AML-193 (cell line): ENCODE results near the gene MLXIP.

Experiments used
- DNase-seq, 2 experiments: peaks; one replicate each; lab custom pipeline; 2025; lab: John Stamatoyannopoulos, UW

MLXIP gene

DNA sequence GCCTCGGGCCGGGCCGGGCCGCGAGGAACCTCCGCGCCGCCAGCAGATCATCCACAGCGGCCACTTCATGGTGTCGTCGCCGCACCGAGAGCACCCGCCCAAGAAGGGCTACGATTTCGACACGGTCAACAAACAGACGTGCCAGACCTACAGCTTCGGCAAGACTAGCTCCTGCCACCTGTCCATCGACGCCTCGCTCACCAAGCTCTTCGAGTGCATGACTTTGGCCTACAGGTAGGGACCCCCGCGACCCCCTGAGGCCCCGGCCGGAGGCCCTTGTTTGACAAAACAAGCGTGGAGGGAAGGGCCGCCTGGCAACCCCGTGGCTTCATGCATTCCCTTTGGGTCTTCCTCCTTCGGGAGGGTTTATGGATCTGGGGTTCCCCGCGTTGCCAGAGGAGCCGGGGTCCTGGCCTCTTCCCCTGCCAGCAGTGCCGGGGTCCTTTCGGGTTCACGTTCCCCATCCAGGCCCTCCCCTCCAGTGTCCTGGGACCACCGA lies 526 bp downstream of the MLXIP start:
- no peak for DNase-seq

GRCh38 chr12:122079532-122080081 lies 1.1 kb downstream of the MLXIP start:
- DNase-seq = peak; percentile 19 to 53

DNA sequence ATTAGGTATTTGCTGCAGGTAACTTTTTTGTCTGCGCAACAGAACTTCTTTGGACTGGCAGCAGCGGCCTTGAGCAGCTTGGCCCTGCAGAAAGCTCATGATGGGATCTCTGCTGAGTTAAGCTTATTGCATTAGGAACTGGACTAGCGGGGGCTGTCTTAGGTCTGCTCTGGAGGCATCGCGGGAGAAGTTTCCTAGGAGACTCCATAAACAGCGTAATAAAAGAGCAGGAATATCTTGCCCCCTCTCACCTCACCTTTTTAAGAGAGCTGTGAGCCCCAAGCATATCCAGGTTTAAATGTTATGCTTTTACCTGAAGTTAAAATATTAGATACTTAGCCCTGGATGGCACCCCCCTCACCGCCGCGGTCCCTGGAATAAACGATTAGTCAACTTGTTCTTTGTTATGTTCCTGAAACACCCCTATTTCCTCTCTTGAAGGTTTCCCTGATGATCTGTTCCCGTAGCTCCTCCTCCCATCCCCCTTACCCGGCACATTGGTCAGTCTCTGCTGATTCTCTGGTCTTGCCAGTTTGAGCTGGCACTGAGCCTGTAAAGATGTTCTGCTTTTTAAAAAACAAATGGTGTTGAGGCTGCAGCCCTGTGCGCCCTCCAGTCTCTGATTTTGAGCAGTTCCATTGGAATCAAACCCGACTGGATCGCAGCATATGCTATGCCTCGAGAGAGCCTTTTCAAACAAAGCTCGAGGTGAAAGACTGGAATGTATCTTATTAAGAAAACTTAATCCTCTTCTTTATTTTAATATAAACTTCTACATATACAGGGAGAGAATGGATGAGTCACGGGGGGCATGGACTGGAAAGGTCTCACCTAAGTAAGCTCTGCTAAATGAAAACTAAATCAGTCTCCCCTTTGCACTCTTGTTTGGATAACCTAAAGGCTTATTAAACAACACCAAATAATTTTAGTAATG lies 1.9 kb downstream of the MLXIP start:
- peak; percentile 91 to 95 for DNase-seq

GRCh38 chr12:122081083-122081696 lies 2.6 kb downstream of the MLXIP start:
- no peak for DNase-seq

- peak; percentile 91 to 94 for DNase-seq
These were observed 3.2 kb downstream of the MLXIP start for GRCh38 chr12:122081697-122082221.

DNA sequence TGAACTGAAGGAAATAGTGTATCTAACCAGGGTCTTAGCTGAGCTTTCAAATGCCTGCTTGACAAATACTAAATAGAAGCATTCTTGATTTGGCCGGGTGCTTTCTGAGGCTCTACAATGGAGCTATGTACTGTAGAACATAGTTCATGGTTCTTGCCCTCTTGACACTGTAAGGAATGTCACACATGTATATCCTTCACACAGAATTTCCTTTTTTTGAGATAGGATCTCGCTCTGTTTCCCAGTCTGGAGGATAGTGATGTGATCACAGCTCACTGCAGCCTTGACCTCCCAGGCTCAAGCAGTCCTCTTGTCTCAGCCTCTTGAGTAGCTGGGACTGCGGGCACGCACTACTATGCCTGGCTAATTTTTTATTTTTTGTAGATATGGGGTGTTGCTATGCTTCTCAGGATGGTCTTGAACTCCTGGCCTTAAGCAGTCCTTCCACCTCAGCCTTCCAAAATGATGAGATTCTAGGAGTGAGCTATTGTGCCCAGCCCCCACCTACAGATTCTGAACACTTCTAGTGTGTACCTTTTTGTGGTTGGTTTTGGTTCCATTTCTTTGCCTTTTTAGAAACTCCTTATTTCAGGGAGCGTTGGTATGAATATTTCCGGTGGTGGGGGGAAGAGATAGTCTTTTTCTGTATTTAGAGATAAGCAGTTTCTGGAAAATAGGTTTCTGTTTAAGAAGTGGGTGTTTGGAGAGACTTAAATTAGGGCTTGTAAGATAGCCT lies 4.2 kb downstream of the MLXIP start:
- DNase-seq = no peak

- DNase-seq = no peak
These were observed 6.4 kb downstream of the MLXIP start for GRCh38 chr12:122084857-122085405.

GRCh38 chr12:122085591-122085990 lies 7.0 kb downstream of the MLXIP start:
- DNase-seq = no peak

GRCh38 chr12:122086116-122086515 lies 7.6 kb downstream of the MLXIP start:
- DNase-seq = no peak

DNA sequence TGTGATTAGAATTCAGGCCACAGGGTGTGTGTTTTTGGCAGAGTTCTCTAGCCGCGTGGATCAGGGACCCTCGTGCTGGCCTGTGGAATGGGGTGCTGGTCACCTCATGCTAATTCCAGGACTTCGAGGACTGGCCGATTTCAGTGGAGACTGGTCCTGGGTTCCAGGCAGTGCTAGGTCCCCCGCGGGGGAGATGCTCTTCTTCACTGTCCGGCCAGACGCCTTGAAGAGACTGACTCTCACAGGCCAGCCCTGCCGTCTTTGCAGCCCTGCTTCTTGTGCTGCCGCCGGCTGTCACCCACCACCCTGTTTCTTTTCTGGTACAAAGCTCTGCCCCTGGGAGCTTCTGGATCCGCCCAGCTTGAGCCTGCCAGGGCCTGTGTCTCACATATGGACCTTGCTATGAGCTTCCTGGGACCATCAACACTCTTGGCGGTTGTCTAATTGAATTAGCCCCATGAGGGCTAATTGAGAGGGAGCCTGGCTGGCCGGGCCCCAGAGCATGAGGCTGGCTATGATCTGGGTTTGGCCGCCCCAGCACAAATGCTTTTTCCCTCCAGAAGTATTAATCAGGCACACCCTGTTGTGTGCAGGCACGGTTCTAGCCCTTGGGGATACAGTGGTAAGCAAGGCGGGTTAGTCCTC lies 8.2 kb downstream of the MLXIP start:
- no peak for DNase-seq

GRCh38 chr12:122087431-122088178 lies 9.0 kb downstream of the MLXIP start:
- DNase-seq = no peak

DNA sequence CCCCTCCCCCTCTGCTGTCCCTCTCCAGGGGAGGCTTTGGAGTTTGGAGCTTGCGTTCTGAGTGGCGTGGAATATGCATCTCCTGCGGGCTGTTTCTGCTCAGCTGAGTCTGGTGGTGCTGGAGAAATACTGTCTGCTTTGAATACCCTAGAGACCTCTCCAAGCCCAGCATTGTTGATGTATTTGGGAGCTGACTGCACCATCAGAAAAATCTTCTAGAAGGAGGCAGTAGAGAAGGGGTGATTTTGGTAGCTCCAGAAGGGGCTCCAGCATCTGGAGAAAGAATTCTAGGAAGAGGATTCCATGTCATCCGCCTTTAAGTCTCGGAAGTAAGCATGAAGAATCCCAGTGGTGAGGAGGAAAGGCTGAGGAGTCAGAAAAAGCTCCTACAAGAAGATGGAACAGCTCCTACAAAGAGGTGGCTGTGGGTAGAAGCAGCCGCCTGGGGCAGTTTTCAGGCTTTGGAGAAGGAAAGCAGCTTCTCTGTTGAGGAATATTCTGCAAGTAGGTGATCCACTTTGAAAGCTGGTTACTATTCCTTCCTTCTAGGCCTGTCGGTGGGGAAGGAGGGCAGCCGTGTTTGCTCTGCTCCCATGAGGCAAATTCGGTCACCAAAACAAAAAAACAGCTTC lies 9.7 kb downstream of the MLXIP start:
- no peak for DNase-seq

- DNase-seq = no peak
These were observed 10.5 kb downstream of the MLXIP start for GRCh38 chr12:122089077-122089476.

GRCh38 chr12:122090759-122091515 lies 12.4 kb downstream of the MLXIP start:
- DNase-seq = no peak

- DNase-seq = no peak
These were observed 14.7 kb downstream of the MLXIP start for GRCh38 chr12:122093098-122093883.

- DNase-seq = no peak
These were observed 15.7 kb downstream of the MLXIP start for GRCh38 chr12:122094137-122094734.

DNA sequence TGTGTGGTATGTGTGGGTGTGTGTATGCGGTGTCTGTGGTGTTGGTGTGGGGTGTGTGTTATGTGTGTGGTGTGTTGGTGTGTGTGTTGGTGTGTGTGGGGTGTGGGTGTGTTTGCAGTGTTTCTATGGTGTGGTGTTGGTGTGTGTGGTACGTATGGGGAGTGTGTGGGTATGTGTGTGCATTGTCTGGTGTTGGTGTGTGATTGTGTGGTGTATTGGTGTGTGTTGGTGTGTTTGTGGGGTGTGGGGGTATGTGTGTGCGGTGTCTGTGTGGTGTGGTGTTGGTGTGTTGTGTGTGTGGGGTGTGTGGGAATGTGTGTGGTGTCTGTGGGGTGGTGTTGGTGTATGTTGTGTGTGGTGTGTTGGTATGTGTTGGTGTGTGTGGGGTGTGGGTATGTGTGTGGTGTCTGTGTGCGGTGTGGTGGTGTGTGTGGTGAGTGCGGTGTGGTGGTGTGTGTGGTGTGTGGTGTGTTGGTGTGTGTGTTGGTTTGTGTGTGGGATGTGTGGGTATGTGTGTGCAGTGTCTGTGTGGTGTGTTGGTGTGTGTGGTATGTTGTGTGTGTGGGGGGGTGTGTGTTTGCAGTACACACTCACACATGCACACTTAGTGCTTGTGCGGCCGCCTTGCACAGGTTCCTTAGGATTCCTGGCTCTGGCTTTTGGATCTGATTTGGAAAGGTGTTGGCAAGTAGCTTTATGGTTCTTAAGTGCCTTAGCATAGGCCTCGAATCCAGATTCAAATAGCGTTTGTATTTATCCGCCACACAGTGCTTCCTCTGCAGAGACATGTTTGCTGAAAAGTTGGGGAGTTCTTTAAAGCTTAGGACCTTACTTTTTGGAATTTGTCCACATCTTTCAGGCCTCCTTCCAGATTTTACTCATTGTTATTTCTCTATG lies 16.4 kb downstream of the MLXIP start:
- DNase-seq = no peak
